A172 (cell line): ENCODE measurements around the gene COL5A1. TPM values are rescaled to one million over a fixed set of nuclear protein-coding genes. Genes with fewer than 3 reads are reported as not detected.

ENCODE experiments used
- DNase-seq: peaks from one replicate; pipeline ENCODE4 v3.0.0-alpha.2; 2015; ENCODE audit warnings: low spot score
- total RNA-seq: library from RNA; depleted of rRNA; stranded (reverse); fragments of >200 nt; shearing (Covaris generic); gene quantifications from 2 replicates; pipeline ENCODE4 v1.2.3, GENCODE V29; 2014

The COL5A1 gene
- total RNA-seq, 1 experiment from 2014 or later: 185 TPM

- no peak for DNase-seq
These were observed 192.8 kb downstream of the COL5A1 start for GRCh38 chr9:134834217-134834956.

- DNase-seq: no peak
These were observed 193.4 kb downstream of the COL5A1 start for GRCh38 chr9:134834957-134835419.

GRCh38 chr9:134835448-134835847 lies 193.8 kb downstream of the COL5A1 start:
- DNase-seq: no peak

GRCh38 chr9:134835987-134836386 lies 194.4 kb downstream of the COL5A1 start:
- no peak for DNase-seq

GRCh38 chr9:134836406-134836970 lies 194.9 kb downstream of the COL5A1 start:
- DNase-seq: no peak

- no peak for DNase-seq
These were observed 195.9 kb downstream of the COL5A1 start for GRCh38 chr9:134837529-134837928.

- DNase-seq: no peak
These were observed 197.2 kb downstream of the COL5A1 start for GRCh38 chr9:134838651-134839454.

- no peak for DNase-seq
These were observed 198.0 kb downstream of the COL5A1 start for GRCh38 chr9:134839455-134840125.

GRCh38 chr9:134840511-134840910 lies 198.9 kb downstream of the COL5A1 start:
- DNase-seq: no peak

GRCh38 chr9:134841180-134841904 lies 199.7 kb downstream of the COL5A1 start:
- no peak for DNase-seq

- no peak for DNase-seq
These were observed 200.7 kb downstream of the COL5A1 start for GRCh38 chr9:134842321-134842720.

GRCh38 chr9:134843740-134844139 lies 202.1 kb downstream of the COL5A1 start:
- DNase-seq: no peak

- no peak for DNase-seq
These were observed 203.2 kb downstream of the COL5A1 start for GRCh38 chr9:134844821-134845220.

- DNase-seq: no peak
These were observed 204.6 kb downstream of the COL5A1 start for GRCh38 chr9:134846187-134846586.

- no peak for DNase-seq
These were observed 205.1 kb downstream of the COL5A1 start for GRCh38 chr9:134846699-134847098.

- no peak for DNase-seq
These were observed 205.5 kb downstream of the COL5A1 start for GRCh38 chr9:134847138-134847537.

GRCh38 chr9:134847752-134848432 lies 206.3 kb downstream of the COL5A1 start:
- DNase-seq: no peak

GRCh38 chr9:134848504-134848903 lies 206.9 kb downstream of the COL5A1 start:
- DNase-seq: no peak

- no peak for DNase-seq
These were observed 209.0 kb downstream of the COL5A1 start for GRCh38 chr9:134850611-134851010.

- no peak for DNase-seq
These were observed 209.4 kb downstream of the COL5A1 start for GRCh38 chr9:134851020-134851419.
